ENCODE results near the gene EFCAB14. TPM values are rescaled to one million over a fixed set of nuclear protein-coding genes. Genes with fewer than 3 reads are reported as not detected.
"Not testable (repeated sequence)": the region's sequence is repeated elsewhere in the genome, so short reads cannot be mapped to it uniquely, and the experiment has no call there.

Gene EFCAB14
- total RNA-seq, 1 experiment from 2014 or later: 86.8 TPM

- H3K4me1 ChIP-seq (ENCODE audit: control insufficient read depth, insufficient read depth, low read length): peaks cover 5% of the 10 kb centered on the region; the same call in 1 of the 2 replicates
- CTCF ChIA-PET: no interaction called here
- in situ Hi-C loops (cut with HindIII; ENCODE audit: low pct_unique_long_range_greater_than_20kb, low sequenced_read_pairs) (no loop called here), intact Hi-C loops (cut with micrococcal nuclease; ENCODE audit: unreplicated experiment) (no loop called here)
- H3K9me3 ChIP-seq (ENCODE audit: control insufficient read depth, insufficient read depth, low read depth, low read length): no peaks in the 10 kb centered on the region
- no peak overlapping the region for H3K4me3 ChIP-seq (ENCODE audit: low read depth in 2 of 2, low read length in 2 of 2)
- H3K27ac ChIP-seq (ENCODE audit: low read length): peak overlapping the region; percentile 52; the same call in 1 of the 2 replicates
- peaks cover 13% of the 10 kb centered on the region for H3K36me3 ChIP-seq (ENCODE audit: control insufficient read depth, insufficient read depth, low read length)
- POLR2A ChIA-PET: no interaction called here
- ATAC-seq (no peak), DNase-seq (ENCODE audit: low read depth, low spot score) (no peak)
- H3K27me3 ChIP-seq (ENCODE audit: control insufficient read depth, insufficient read depth, low read length): no peaks in the 10 kb centered on the region
- TF ChIP-seq REST (IDR thresholded peaks at IDR 0.05; ENCODE audit: insufficient read depth in 1 of 2, low read depth in 2 of 2, low read length in 1 of 2) (no peak), CTCF (IDR thresholded peaks at IDR 0.05) (no peak), TCF7L2 (IDR thresholded peaks at IDR 0.05; ENCODE audit: low read depth, low read length) (no peak), POLR2AphosphoS5 (IDR thresholded peaks at IDR 0.05; ENCODE audit: low read depth, low read length) (no peak), SIN3A (IDR thresholded peaks at IDR 0.05; ENCODE audit: borderline replicate concordance, insufficient read depth, low read depth, low read length) (no peak)
- no TSS peak for BruUV-seq (replicated peaks)
Observed at GRCh38 chr1:46652321-46653100, 66.4 kb downstream of the EFCAB14 start.

GRCh38 chr1:46651152-46651551, 67.8 kb downstream of the EFCAB14 start:
- POLR2A ChIA-PET; H3K36me3 ChIP-seq (ENCODE audit: control insufficient read depth, insufficient read depth, low read length): not testable (repeated sequence)

GRCh38 chr1:46650491-46650890, 68.4 kb downstream of the EFCAB14 start:
- TF ChIP-seq POLR2AphosphoS5 (IDR thresholded peaks at IDR 0.05; ENCODE audit: low read depth, low read length): no peak
- no peak for TF ChIP-seq SIN3A (IDR thresholded peaks at IDR 0.05; ENCODE audit: borderline replicate concordance, insufficient read depth, low read depth, low read length)
- TF ChIP-seq TCF7L2 (IDR thresholded peaks at IDR 0.05; ENCODE audit: low read depth, low read length): no peak
- no peak for TF ChIP-seq REST (IDR thresholded peaks at IDR 0.05; ENCODE audit: insufficient read depth in 1 of 2, low read depth in 2 of 2, low read length in 1 of 2)
- H3K27me3 ChIP-seq (ENCODE audit: control insufficient read depth, insufficient read depth, low read length): no peaks in the 10 kb centered on the region
- intact Hi-C loops (cut with micrococcal nuclease; ENCODE audit: unreplicated experiment) (no loop called here), in situ Hi-C loops (cut with HindIII; ENCODE audit: low pct_unique_long_range_greater_than_20kb, low sequenced_read_pairs) (no loop called here)
- no peak overlapping the region for H3K27ac ChIP-seq (ENCODE audit: low read length)
- DNase-seq (ENCODE audit: low read depth, low spot score) (no peak), ATAC-seq (no peak)
- POLR2A ChIA-PET: no interaction called here
- BruUV-seq (replicated peaks): no TSS peak
- no peak overlapping the region for H3K4me3 ChIP-seq (ENCODE audit: low read depth in 2 of 2, low read length in 2 of 2)
- CTCF ChIA-PET: no interaction called here
- H3K9me3 ChIP-seq (ENCODE audit: control insufficient read depth, insufficient read depth, low read depth, low read length): no peaks in the 10 kb centered on the region
- H3K4me1 ChIP-seq (ENCODE audit: control insufficient read depth, insufficient read depth, low read length): peaks cover 5% of the 10 kb centered on the region; the same call in 1 of the 2 replicates
- H3K36me3 ChIP-seq (ENCODE audit: control insufficient read depth, insufficient read depth, low read length): peaks cover 1% of the 10 kb centered on the region; the same call in 1 of the 2 replicates

More at GRCh38 chr1:46651152-46651551, 67.8 kb downstream of the EFCAB14 start:
- CTCF ChIA-PET; DNase-seq (ENCODE audit: low read depth, low spot score); H3K4me3 ChIP-seq (ENCODE audit: low read depth in 2 of 2, low read length in 2 of 2); intact Hi-C loops (cut with micrococcal nuclease; ENCODE audit: unreplicated experiment); H3K9me3 ChIP-seq (ENCODE audit: control insufficient read depth, insufficient read depth, low read depth, low read length); H3K4me1 ChIP-seq (ENCODE audit: control insufficient read depth, insufficient read depth, low read length); BruUV-seq (replicated peaks); ATAC-seq; in situ Hi-C loops (cut with HindIII; ENCODE audit: low pct_unique_long_range_greater_than_20kb, low sequenced_read_pairs); H3K27me3 ChIP-seq (ENCODE audit: control insufficient read depth, insufficient read depth, low read length); H3K27ac ChIP-seq (ENCODE audit: low read length): not testable (repeated sequence)

Data from Panc1 (cell line).